SIG-M5 treated with dmso at 0.1 percent for 504 hours (cell line): ENCODE results near the gene PLCB2.

ENCODE experiments used
- DNase-seq: peaks from one replicate; lab custom pipeline; 2025; ENCODE audit not compliant: unreplicated experiment; lab: John Stamatoyannopoulos, UW

PLCB2 gene

GRCh38 chr15:40303576-40303975 lies 4.2 kb downstream of the PLCB2 start:
- DNase-seq: no peak

GRCh38 chr15:40302981-40303380 lies 4.8 kb downstream of the PLCB2 start:
- no peak for DNase-seq

GRCh38 chr15:40302288-40302886 lies 5.3 kb downstream of the PLCB2 start:
- DNase-seq: no peak

GRCh38 chr15:40301467-40302179 lies 6.1 kb downstream of the PLCB2 start:
- DNase-seq: no peak

- DNase-seq: no peak
These were observed 7.0 kb downstream of the PLCB2 start for GRCh38 chr15:40300771-40301170.

- DNase-seq: no peak
These were observed 7.4 kb downstream of the PLCB2 start for GRCh38 chr15:40300367-40300766.

GRCh38 chr15:40298216-40298935 lies 9.4 kb downstream of the PLCB2 start:
- DNase-seq: no peak

- no peak for DNase-seq
These were observed 10.4 kb downstream of the PLCB2 start for GRCh38 chr15:40297356-40297755.

GRCh38 chr15:40296561-40297230 lies 11.0 kb downstream of the PLCB2 start:
- no peak for DNase-seq

- DNase-seq: no peak
These were observed 11.7 kb downstream of the PLCB2 start for GRCh38 chr15:40295877-40296560.

GRCh38 chr15:40295297-40295696 lies 12.4 kb downstream of the PLCB2 start:
- DNase-seq: no peak

- DNase-seq: no peak
These were observed 13.5 kb downstream of the PLCB2 start for GRCh38 chr15:40293905-40294895.

- DNase-seq: no peak
These were observed 14.7 kb downstream of the PLCB2 start for GRCh38 chr15:40293006-40293405.

- no peak for DNase-seq
These were observed 15.5 kb downstream of the PLCB2 start for GRCh38 chr15:40292246-40292645.

- no peak for DNase-seq
These were observed 16.7 kb downstream of the PLCB2 start for GRCh38 chr15:40290918-40291574.

GRCh38 chr15:40290545-40290917 lies 17.2 kb downstream of the PLCB2 start:
- no peak for DNase-seq

GRCh38 chr15:40289140-40289775 lies 18.5 kb downstream of the PLCB2 start:
- no peak for DNase-seq

- DNase-seq: no peak
These were observed 19.8 kb downstream of the PLCB2 start for GRCh38 chr15:40287968-40288367.

- no peak for DNase-seq
These were observed 20.2 kb downstream of the PLCB2 start for GRCh38 chr15:40287505-40287904.
